ENCODE data around the gene STXBP5.

GRCh38 chr6:147161253-147161973 lies 42.8 kb upstream of the STXBP5 start:
- TF ChIP-seq CTCF (IDR thresholded peaks at IDR 0.05) = no peak
- no peak for TF ChIP-seq POLR2A (IDR thresholded peaks at IDR 0.05)
